Esophagus (tissue), 2 donors: Measurements from ENCODE around the gene PLEKHA7. TPM values are rescaled to one million over a fixed set of nuclear protein-coding genes. Genes with fewer than 3 reads are reported as not detected.

ENCODE experiments used
- H3K27ac ChIP-seq, 2 donors: one replicate each; pipeline ENCODE4 v1.5.1; 2013; ENCODE audit warnings: low read depth in 2 of 2, mild to moderate bottlenecking in 2 of 2, inconsistent platforms in 1 of 2, low read length in 1 of 2, moderate library complexity in 1 of 2
- H3K27me3 ChIP-seq, 2 donors: one replicate each; pipeline ENCODE4 v1.6.1; 2013; ENCODE audit warnings: low read length in 2 of 2, control low read depth in 1 of 2, mild to moderate bottlenecking in 1 of 2; ENCODE audit not compliant: insufficient read depth in 2 of 2, control insufficient read depth in 1 of 2
- H3K36me3 ChIP-seq, 2 donors: one replicate each; pipeline ENCODE4 v1.6.1; 2013; ENCODE audit warnings: low read length in 1 of 2; ENCODE audit not compliant: control insufficient read depth in 2 of 2, insufficient read depth in 2 of 2
- H3K4me1 ChIP-seq, 2 donors: one replicate each; pipeline ENCODE4 v1.6.1; 2013; ENCODE audit warnings: low read length in 1 of 2; ENCODE audit not compliant: control insufficient read depth in 2 of 2, insufficient read depth in 2 of 2
- H3K4me3 ChIP-seq, 2 donors: one replicate each; pipeline ENCODE4 v1.5.1; 2013; ENCODE audit warnings: low read length in 2 of 2, mild to moderate bottlenecking in 2 of 2, low read depth in 1 of 2, moderate library complexity in 1 of 2
- H3K9me3 ChIP-seq, 2 donors: one replicate each; pipeline ENCODE4 v1.6.1; 2013; ENCODE audit warnings: mild to moderate bottlenecking in 2 of 2, low read depth in 1 of 2, low read length in 1 of 2, moderate library complexity in 1 of 2; ENCODE audit not compliant: control insufficient read depth in 2 of 2, insufficient read depth in 1 of 2
- WGBS, 2 donors: extraction: QIAGEN DNeasy Blood & Tissue Kit; methylation state at CpG; one replicate each; pipeline ENCODE4 v1.1.7; 2013; 5-methylcytosine and 5-hydroxymethylcytosine counted together
- polyA plus RNA-seq, 2 donors: library from polyadenylated mRNA; stranded (reverse); fragments of 200-250 nt; gene quantifications; one replicate each; pipeline ENCODE4 v1.2.3, GENCODE V29; 2013
- donor health status: healthy with polysubstance abuse.
- donor health status: Bipolar disorder and iron deficiency.

The PLEKHA7 gene
- polyA plus RNA-seq, 2 donors = 41.4 to 46.0 TPM

DNA sequence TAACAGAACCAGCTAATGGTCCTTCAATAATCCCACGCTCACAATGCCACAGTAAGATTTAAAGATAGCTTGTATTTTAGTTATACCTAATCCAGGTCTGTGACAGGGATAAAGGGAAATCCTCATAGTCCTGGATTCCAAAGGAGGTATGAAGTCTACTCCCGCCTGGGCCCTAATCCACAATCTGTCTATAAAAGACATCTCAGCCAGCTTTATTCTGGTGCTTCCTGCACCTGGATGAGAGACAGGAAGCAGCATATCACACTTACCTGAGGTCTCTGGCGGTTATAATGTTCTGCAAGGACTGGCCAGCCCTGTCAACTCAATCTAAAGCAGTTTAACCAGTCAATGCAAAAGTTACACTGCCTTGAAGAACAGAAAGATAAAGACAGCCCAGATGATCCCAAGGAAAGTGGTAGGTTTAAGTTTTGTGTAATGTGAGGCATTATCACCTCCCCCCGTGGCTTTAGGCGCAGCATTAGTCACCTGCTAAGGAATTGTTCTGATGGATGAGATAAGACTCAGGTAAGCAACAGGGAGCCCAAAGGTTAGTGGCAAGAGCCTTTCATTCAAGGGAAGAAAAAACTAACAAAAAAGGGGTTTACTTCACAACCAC is 57.6 kb downstream of the PLEKHA7 start:
- no peak overlapping the region for H3K27ac ChIP-seq

DNA sequence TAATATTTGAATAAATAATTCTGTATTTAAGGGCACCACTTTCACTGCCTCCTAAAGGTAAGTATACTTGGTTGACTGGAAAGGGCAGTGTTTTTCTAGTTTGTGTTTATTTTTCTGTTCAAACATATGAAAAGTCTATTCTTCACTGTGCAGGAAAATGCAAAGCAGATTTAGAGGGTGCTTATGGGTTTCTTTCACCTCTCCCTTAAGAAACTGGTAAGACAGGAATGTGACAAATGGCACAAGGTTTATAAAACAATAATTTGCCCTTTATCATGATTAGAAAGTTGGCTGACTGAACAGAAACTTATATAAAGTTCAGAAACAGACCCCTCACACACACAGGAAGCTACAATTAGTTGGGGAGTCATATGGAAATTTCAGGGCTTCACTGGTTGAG is 60.6 kb downstream of the PLEKHA7 start:
- Histone ChIP-seq H3K9me3 (no peaks in the 10 kb centered on the region), H3K36me3 (peaks cover 0 to 6% of the 10 kb centered on the region in 2 donors), H3K27me3 (no peaks in the 10 kb centered on the region), H3K27ac (peak overlapping the region in 1 of 2 donors; percentile 67), H3K4me1 (no peaks in the 10 kb centered on the region), H3K4me3 (no peak overlapping the region)

More for the DNA sequence above, 57.6 kb downstream of the PLEKHA7 start:
- Histone ChIP-seq H3K4me3 (no peak overlapping the region), H3K9me3 (no peaks in the 10 kb centered on the region), H3K36me3 (no peaks in the 10 kb centered on the region), H3K4me1 (no peaks in the 10 kb centered on the region), H3K27me3 (no peaks in the 10 kb centered on the region)
- 66 to 78% methylated on average over 5 of the region's 5 CpGs for WGBS, 2 donors

DNA sequence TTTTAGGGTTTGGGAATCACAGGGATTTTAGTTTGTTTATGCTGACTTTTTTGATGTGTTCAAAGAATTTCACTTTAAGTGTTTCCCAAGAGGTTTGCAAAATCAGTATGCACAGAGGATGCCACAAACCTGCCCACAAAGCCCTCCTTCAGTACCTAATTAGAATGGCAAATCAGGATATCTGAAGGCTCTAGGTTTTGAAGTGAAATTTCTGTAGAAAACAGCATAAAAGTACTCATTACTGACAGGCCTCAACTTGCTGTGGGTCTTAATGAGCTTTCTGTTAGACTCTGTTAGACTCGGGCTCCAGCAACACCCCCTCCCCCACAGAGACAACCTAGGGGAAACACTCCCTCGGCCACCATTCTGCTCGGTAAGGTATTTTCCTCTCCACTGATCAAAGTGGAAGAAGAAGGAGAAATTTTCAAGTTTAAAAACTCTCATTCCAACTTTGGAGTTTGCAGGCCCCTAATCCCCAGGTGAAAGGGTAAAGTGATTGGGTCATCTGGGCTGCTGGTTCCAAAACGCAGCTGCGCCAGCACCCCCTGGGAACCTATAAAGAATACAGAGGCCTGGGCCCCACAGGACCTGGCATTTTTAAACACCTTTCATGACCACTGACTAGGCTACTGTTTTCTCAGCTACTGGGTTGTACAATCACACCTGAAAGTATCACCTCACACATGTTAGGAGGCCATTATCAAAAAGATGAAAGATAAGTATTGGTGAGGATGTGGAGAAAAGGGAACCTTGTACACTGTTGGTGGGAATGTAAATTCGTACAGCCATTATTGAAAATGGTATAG is 67.5 kb downstream of the PLEKHA7 start:
- WGBS, 2 donors = 74 to 75% methylated on average over 6 of the region's 6 CpGs
- Histone ChIP-seq H3K27me3 (no peaks in the 10 kb centered on the region), H3K4me1 (peaks cover 0 to 2% of the 10 kb centered on the region in 2 donors), H3K27ac (no peak overlapping the region), H3K9me3 (no peaks in the 10 kb centered on the region), H3K4me3 (no peak overlapping the region), H3K36me3 (peaks cover 0 to 6% of the 10 kb centered on the region in 2 donors)

GRCh38 chr11:16945671-16946469 is 68.3 kb downstream of the PLEKHA7 start:
- peaks cover 0 to 2% of the 10 kb centered on the region in 2 donors for H3K4me1 ChIP-seq
- 42 to 43% methylated on average over 9 of the region's 9 CpGs for WGBS, 2 donors
- no peak overlapping the region for H3K4me3 ChIP-seq
- H3K27ac ChIP-seq = no peak overlapping the region
- no peaks in the 10 kb centered on the region for H3K27me3 ChIP-seq
- peaks cover 0 to 6% of the 10 kb centered on the region in 2 donors for H3K36me3 ChIP-seq
- no peaks in the 10 kb centered on the region for H3K9me3 ChIP-seq

- WGBS, 2 donors = 92 to 94% methylated on average over 3 of the region's 3 CpGs
- Histone ChIP-seq H3K4me3 (no peak overlapping the region), H3K4me1 (peaks cover 0 to 2% of the 10 kb centered on the region in 2 donors), H3K27me3 (no peaks in the 10 kb centered on the region), H3K36me3 (no peaks in the 10 kb centered on the region), H3K27ac (no peak overlapping the region), H3K9me3 (no peaks in the 10 kb centered on the region)
Observed at GRCh38 chr11:16942911-16943310, 71.3 kb downstream of the PLEKHA7 start.

- Histone ChIP-seq H3K9me3 (no peaks in the 10 kb centered on the region), H3K36me3 (no peaks in the 10 kb centered on the region), H3K4me3 (no peak overlapping the region), H3K27ac (no peak overlapping the region), H3K27me3 (no peaks in the 10 kb centered on the region), H3K4me1 (peaks cover 0 to 2% of the 10 kb centered on the region in 2 donors)
- 81 to 85% methylated on average over 4 of the region's 4 CpGs for WGBS, 2 donors
Observed at GRCh38 chr11:16942342-16942741, 71.9 kb downstream of the PLEKHA7 start.

DNA sequence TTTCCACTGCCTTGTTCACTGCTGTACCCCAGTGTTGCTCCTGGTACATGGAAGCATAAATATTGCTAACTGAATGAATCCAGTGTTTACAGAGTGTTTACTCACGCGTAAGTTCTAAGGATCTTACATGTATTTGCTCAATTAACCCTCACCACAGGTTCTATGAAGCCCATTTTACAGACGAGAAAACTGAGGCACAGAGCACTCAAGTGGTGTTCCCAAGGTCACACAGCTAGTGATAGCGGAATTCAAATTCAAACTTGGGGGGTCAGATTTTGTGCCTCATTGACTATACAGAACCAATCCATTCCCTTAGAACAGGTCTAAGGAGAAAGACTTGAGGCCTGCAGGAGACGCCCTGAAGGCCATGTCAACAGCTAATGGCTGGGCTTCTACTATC is 72.3 kb downstream of the PLEKHA7 start:
- no peaks in the 10 kb centered on the region for H3K27me3 ChIP-seq
- H3K36me3 ChIP-seq = no peaks in the 10 kb centered on the region
- peaks cover 0 to 2% of the 10 kb centered on the region in 2 donors for H3K4me1 ChIP-seq
- no peak overlapping the region for H3K4me3 ChIP-seq
- WGBS, 2 donors = 77 to 79% methylated on average over 5 of the region's 5 CpGs
- H3K9me3 ChIP-seq = no peaks in the 10 kb centered on the region
- no peak overlapping the region for H3K27ac ChIP-seq

GRCh38 chr11:16938061-16938460 is 76.2 kb downstream of the PLEKHA7 start:
- 76 to 78% methylated on average over 3 of the region's 3 CpGs for WGBS, 2 donors
- H3K4me3 ChIP-seq = no peak overlapping the region
- H3K9me3 ChIP-seq = no peaks in the 10 kb centered on the region
- no peaks in the 10 kb centered on the region for H3K36me3 ChIP-seq
- no peak overlapping the region for H3K27ac ChIP-seq
- H3K4me1 ChIP-seq = peaks cover 8% of the 10 kb centered on the region in 2 donors
- no peaks in the 10 kb centered on the region for H3K27me3 ChIP-seq

DNA sequence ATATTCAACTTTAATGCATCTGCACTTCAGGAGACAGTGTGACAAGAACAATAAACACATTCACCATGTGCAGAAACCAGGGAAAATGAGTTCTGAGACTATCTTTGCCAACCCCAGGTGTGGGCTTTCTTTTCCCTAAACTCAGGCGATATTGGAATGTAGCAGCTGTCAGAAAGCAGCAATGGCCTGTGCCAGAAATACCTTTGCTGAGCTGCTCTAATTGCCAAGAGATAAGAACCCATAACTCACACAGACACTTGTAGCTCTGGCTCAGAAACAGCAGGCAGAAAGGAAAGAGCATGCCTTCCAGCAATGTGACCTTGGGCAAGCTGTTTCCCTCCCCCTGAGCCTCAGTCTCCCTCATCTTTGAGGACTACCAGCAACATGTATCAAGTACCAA is 77.6 kb downstream of the PLEKHA7 start:
- Histone ChIP-seq H3K9me3 (no peaks in the 10 kb centered on the region), H3K27me3 (no peaks in the 10 kb centered on the region), H3K4me3 (no peak overlapping the region), H3K4me1 (peaks cover 8% of the 10 kb centered on the region in 2 donors), H3K27ac (no peak overlapping the region), H3K36me3 (no peaks in the 10 kb centered on the region)
- WGBS, 2 donors = 35 to 69% methylated on average over 1 of the region's 1 CpG
